Left lung (tissue), 10 donors: ENCODE data around the gene GTF2IRD1. TPM values are rescaled to one million over a fixed set of nuclear protein-coding genes. Genes with fewer than 3 reads are reported as not detected.
"Not testable (repeated sequence)": the region's sequence is repeated elsewhere in the genome, so short reads cannot be mapped to it uniquely, and the experiment has no call there.

Experiments used
- ATAC-seq: fragments of 200-7000 bp; cut with Tn5 transposase; one replicate; pipeline ENCODE4 v1.9.1; 2020; ENCODE audit warnings: moderate library complexity
- DNase-seq, 4 donors: peaks; one replicate each; pipeline ENCODE4 v3.0.0-alpha.2; 2013 to 2020
- H3K27ac ChIP-seq, 2 donors: fragments of 200-600 bp; sonication (generic) in 1 of 2; one replicate each; pipeline versions ENCODE4 v1.5.0 to v1.8.0; 2020 to 2021
- H3K27me3 ChIP-seq, 2 donors: fragments of 200-600 bp; sonication (generic) in 1 of 2; one replicate each; pipeline versions ENCODE4 v1.5.0 to v1.8.0; 2020 to 2021
- H3K36me3 ChIP-seq, 2 donors: fragments of 200-600 bp; sonication (generic) in 1 of 2; one replicate each; pipeline versions ENCODE4 v1.5.0 to v1.8.0; 2020 to 2021
- H3K4me1 ChIP-seq, 2 donors: fragments of 200-600 bp; one replicate each; pipeline ENCODE4 v1.8.0; 2021
- H3K4me3 ChIP-seq, 2 donors: fragments of 200-600 bp; sonication (generic) in 1 of 2; one replicate each; pipeline versions ENCODE4 v1.5.0 to v1.8.0; 2020 to 2021; ENCODE audit warnings: mild to moderate bottlenecking in 1 of 2
- H3K9me3 ChIP-seq, 2 donors: fragments of 200-600 bp; sonication (generic) in 1 of 2; one replicate each; pipeline versions ENCODE4 v1.5.0 to v1.8.0; 2020 to 2021
- intact Hi-C, 2 donors: fragments of 100-400 bp; cut with DNase I; formaldehyde crosslinking; loops; one replicate each; pipeline versions ENCODE4 v1.11.2 to v1.14.2; 2022
- polyA plus RNA-seq, 6 donors: library from polyadenylated mRNA; unstranded; fragments of 120-200 nt; gene quantifications; one replicate each; pipeline ENCODE4 v1.2.1, GENCODE V29; 2013; ENCODE audit not compliant: insufficient read length in 6 of 6
- total RNA-seq, 2 donors: library from RNA; stranded (reverse); fragmentation: NEBNext Ultra II Directional; extraction: Animal tissue kit (Norgen Biotek cat#: 25700); gene quantifications; one replicate each; pipeline ENCODE4 v1.2.1, GENCODE V29; 2021
- TF ChIP-seq, protein P1 (sequence below), 2 donors: fragments of 200-600 bp; sonication (generic) in 1 of 2; IDR thresholded peaks; one replicate each; pipeline versions ENCODE4 v1.5.0 to v1.8.0; 2021; ENCODE audit warnings: antibody characterized with exemption in 2 of 2
- donor health status: DM: no; HTN: yes; CAD: no.
- donor health status: DM: no; HTN: no; CAD: no.

GTF2IRD1 gene
- total and polyA plus RNA-seq, 8 donors = 20.8 to 40.2 (median 33.9) TPM

DNA sequence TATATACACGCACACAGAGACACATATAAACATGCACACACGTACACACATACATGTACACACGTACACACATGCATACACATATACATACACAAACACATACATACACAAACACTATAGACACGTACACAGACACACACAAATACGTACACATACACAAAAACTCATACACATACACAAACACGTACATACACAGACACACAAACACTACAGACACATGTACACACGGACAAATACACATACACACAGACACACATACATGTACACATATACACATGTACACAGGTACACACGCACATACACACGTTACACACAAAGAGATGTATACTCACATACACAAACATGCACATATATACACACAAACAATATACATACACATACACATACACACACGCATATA is 35.2 kb upstream of the GTF2IRD1 start:
- ATAC-seq = no peak
- intact Hi-C loops = no loop called here
- no peak for DNase-seq
- Histone ChIP-seq H3K27ac (no peak overlapping the region), H3K9me3 (no peaks in the 10 kb centered on the region), H3K27me3 (no peaks in the 10 kb centered on the region), H3K4me1 (no peaks in the 10 kb centered on the region), H3K36me3 (no peaks in the 10 kb centered on the region), H3K4me3 (no peak overlapping the region)
- TF ChIP-seq, protein P1, sequence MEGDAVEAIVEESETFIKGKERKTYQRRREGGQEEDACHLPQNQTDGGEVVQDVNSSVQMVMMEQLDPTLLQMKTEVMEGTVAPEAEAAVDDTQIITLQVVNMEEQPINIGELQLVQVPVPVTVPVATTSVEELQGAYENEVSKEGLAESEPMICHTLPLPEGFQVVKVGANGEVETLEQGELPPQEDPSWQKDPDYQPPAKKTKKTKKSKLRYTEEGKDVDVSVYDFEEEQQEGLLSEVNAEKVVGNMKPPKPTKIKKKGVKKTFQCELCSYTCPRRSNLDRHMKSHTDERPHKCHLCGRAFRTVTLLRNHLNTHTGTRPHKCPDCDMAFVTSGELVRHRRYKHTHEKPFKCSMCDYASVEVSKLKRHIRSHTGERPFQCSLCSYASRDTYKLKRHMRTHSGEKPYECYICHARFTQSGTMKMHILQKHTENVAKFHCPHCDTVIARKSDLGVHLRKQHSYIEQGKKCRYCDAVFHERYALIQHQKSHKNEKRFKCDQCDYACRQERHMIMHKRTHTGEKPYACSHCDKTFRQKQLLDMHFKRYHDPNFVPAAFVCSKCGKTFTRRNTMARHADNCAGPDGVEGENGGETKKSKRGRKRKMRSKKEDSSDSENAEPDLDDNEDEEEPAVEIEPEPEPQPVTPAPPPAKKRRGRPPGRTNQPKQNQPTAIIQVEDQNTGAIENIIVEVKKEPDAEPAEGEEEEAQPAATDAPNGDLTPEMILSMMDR (IDR thresholded peaks at IDR 0.05) = no peak

DNA sequence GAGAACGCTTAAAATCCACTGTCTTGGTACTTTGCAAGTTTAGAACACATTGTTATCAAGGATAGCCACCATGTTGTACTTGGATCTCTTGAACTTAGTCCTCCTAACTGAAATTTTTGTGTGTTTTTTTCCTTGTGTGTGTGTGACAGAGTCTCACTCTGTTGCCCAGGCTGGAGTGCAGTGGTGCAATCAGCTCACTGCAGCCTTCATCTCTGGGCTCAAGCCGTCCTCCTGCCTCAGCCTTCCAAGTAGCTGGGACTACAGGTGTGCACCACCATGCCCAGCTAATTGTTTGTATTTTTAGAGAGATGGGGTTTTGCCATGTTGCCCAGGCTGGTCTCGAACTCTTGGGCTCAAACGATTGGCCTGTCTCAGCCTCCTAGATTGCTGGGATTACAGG is 34.5 kb upstream of the GTF2IRD1 start:
- intact Hi-C loops, H3K27ac ChIP-seq, ATAC-seq: not testable (repeated sequence)

DNA sequence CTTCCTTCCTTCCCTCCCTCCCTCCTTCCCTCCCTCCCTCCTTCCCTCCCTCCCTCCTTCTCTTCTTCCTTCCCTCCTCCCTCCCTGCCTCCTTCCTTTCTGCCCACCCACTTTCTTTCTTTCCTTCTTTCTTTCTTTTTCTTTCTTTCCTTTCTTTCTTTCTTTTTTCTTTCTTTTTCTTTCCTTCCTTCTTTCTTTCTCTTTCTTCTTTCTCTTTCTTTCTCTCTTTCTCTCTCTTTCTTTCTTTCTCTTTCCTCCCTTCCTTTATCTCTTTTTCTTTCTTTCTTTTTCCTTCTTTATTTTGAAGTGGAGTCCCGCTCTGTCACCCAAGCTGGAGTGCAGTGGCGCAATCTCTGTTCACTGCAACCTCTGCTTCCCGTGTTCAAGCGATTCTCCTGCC is 33.7 kb upstream of the GTF2IRD1 start:
- H3K27me3 ChIP-seq = no peaks in the 10 kb centered on the region
- H3K36me3 ChIP-seq = no peaks in the 10 kb centered on the region
- TF ChIP-seq, protein P1 (IDR thresholded peaks at IDR 0.05) = no peak
- DNase-seq (no peak), ATAC-seq (no peak)
- intact Hi-C loops = loop anchor here in 1 of 2 donors (10.0 kb wide), 1 partner anchor 155 kb away; no protein-coding TSS in a partner anchor
- no peaks in the 10 kb centered on the region for H3K4me1 ChIP-seq
- no peaks in the 10 kb centered on the region for H3K9me3 ChIP-seq
- H3K4me3 ChIP-seq = no peak overlapping the region
- no peak overlapping the region for H3K27ac ChIP-seq

More for the DNA sequence above, 34.5 kb upstream of the GTF2IRD1 start:
- not testable (repeated sequence) for H3K36me3 ChIP-seq, H3K27me3 ChIP-seq, H3K4me3 ChIP-seq, H3K4me1 ChIP-seq, H3K9me3 ChIP-seq, DNase-seq

DNA sequence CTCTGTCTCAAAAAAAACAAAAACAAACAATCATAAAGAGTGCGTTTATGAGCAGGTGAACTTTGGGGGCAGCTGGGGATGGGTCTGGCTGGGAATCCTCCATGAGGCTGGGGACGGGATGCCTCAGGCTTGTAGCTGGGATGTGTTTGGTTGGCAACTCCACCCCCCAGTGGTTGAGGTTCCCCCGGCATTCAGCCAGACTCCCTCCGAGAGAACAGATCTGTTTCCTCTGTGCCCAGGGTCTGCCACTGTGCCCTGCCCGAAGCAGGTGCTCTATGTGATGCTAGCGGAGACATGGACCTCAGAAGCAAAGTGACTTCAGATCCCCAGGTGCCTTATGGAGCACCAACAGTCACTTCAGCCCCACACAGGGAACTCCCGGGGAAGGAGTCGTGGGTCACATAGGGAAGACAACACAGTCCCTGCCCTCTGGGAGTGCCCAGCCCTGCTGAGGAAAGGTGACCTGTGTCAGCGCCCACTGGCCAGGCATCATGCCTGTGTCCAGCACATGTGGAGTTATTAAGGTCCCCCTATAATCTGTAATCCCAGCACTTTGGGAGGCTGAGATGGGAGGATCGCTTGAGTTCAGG is 29.3 kb upstream of the GTF2IRD1 start:
- Histone ChIP-seq H3K4me3 (no peak overlapping the region), H3K9me3 (no peaks in the 10 kb centered on the region), H3K27me3 (no peaks in the 10 kb centered on the region), H3K36me3 (no peaks in the 10 kb centered on the region), H3K27ac (no peak overlapping the region), H3K4me1 (peaks cover 0 to under 1% of the 10 kb centered on the region in 2 donors)
- DNase-seq (no peak), ATAC-seq (no peak)
- intact Hi-C loops = loop anchor here in 1 of 2 donors (10.0 kb wide), 1 partner anchor 150 kb away; no protein-coding TSS in a partner anchor
- TF ChIP-seq, protein P1 (IDR thresholded peaks at IDR 0.05) = no peak

DNA sequence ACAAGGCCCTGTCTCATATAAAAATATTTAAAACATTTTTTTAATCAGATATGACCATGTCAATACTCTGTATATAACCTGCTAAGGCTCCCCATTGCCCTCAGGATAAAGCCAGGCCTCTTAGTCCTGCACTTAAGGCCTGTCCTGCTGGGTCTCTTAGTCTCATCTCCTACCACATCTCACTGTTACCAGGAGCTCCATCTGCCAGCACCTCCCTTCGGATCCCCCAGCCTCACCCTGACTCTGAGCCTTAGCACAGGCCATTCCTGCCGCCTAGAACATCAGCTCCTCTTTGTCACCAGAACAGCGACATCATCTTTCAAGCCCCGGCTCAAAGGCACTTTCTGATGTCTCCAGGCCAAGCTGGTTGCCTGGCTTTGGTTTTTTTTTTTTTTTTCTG is 25.7 kb upstream of the GTF2IRD1 start:
- Histone ChIP-seq H3K27ac (no peak overlapping the region), H3K4me3 (no peak overlapping the region), H3K36me3 (no peaks in the 10 kb centered on the region), H3K27me3 (no peaks in the 10 kb centered on the region), H3K9me3 (no peaks in the 10 kb centered on the region), H3K4me1 (peaks cover 0 to 3% of the 10 kb centered on the region in 2 donors)
- ATAC-seq = no peak
- intact Hi-C loops = loop anchor here in 1 of 2 donors (10.0 kb wide), 1 partner anchor 147 kb away; no protein-coding TSS in a partner anchor
- no peak for DNase-seq
- TF ChIP-seq, protein P1 (IDR thresholded peaks at IDR 0.05) = no peak
